GM19467 (cell line): Measurements from ENCODE around the gene CUL5.

Experiments used
- ATAC-seq: cut with Tn5 transposase; IDR thresholded peaks from one replicate; pipeline ENCODE4 v1.9.1; 2021; ENCODE audit warnings: mild to moderate bottlenecking, moderate library complexity; ENCODE audit not compliant: unreplicated experiment

The CUL5 gene

DNA sequence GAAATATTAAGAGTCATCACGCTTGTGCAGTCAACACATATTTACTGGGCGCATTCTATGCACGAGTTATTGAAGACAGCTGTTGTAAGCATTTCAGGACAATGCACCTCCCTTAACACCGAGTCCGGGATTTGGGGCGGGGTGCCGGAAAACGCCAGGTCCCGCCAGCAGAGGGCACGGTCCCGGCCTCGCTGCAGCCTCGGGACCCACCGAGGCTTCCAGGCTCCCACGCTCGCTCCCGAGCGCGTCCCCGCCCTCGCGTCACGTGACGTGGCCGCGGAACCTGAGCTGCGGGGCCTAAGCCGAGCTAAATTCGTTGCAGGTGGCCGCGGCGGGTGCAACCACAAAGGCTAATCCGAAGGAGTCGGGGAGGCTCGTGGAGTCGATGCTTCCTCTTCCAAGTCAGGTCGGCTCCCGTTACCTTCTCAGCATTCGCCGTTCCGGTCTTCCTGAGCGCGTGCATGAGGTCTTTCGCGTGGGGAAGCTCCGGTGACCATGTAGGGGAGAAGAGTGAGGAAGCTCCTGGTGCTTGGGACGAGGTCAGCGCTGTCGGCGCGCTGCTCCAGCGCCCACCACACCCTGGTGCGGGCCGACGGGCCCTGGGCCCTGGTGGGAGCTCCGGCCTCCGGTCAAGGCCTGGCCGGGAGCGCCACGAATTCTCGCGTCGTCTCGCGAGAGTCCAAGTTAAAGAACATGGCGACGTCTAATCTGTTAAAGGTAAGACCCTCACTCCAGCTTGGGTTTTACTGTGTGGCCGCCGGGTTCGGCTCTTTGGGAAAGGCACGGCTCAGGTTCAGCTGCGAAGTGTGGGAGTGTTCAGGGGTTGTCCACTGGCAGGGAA, at the start of gene CUL5:
TSS of gene CUL5 (plus strand) at position 243 of the 841 bp plus-strand sequence. CDS start at position 694, 451 bp downstream.
- peak; percentile 85 for ATAC-seq

DNA sequence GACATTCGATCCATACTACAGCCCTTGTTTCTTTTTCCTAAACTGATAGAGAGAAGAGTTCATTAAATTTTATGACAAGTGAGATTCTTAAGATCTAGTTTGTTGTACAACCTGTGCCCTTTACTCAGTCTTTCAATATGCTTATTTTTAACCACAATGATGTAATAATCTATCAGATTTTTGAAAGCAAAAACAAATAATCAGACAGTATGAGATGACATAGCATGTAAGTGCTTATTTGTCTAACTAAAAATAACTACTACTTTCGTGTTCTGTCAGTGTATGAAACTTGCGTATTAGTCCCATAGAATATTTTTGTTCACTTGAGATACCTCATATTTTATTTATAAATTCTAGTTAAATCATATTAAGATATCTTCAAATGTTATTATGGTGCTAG, 47.2 kb upstream of the CUL5 start:
- no peak for ATAC-seq

DNA sequence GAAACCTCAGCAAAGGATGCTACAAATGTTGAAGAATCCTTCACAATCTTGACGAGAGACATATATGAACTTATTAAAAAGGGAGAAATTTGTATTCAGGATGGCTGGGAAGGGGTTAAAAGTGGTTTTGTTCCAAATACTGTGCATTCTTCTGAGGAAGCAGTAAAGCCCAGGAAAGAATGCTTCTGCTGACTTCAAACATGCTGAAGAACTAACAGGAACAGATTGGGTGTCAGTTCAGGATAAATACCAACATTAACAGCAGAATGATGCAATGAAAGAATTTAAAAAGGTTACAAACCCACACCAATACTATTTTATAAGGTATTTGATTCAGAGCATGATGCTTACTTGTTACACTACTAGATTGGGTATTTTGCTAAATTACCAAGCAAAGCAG, 46.5 kb upstream of the CUL5 start:
- ATAC-seq: no peak

DNA sequence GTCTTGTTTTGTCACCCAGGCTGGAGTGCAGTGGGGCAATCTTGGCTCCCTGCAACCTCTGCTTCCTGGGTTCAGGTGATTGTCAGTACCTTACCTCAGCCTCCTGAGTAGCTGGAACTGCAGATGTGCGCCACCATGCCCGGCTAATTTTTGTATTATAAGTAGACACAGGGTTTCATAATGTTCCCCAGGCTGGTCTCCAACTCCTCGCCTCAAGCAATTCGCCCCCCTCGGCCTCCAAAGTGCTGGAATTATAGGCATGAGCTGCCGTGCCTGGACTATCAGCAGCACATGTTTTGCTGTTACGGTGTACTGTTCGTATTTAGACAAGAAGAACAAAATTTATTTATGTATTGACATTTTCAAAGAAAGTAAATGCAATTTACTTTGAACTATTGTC, 45.6 kb upstream of the CUL5 start:
- no peak for ATAC-seq

DNA sequence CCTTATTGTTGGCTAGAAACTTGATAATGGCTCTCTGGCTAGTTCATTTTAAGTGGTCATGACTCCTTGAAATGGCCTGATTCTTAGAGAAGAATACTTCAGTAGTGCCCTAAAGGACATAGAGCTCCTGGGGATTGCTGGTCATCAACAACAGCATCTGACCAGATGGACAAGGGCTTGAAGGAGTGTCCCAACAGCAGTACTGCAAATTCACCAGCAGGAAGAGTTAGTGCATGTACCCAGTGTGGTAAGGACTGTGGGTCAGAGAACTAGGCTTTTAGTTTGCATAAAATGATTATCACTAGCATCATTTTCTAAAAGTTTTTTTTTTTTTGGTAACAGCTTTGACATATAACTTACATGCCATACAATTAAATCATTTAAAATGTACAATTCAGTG, 39.5 kb upstream of the CUL5 start:
- ATAC-seq: no peak

DNA sequence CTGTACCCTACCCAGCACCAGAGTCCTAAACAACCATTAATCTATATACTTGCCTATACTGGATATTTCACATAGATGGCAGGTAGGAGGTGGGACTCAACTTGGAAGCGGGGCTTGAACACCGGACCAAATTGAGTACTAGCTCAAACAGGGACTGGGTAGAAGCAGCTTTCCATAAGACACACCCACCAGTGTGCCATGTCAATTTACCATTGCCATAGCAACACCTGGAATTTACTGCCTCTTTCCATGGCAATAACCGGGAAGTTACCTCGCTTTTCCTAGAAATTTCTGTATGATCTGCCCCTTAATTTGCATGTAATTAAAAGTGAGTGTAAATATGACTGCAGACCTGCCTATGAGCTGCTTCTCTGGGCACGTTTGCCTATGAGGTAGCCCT, 38.6 kb upstream of the CUL5 start:
- ATAC-seq: no peak

DNA sequence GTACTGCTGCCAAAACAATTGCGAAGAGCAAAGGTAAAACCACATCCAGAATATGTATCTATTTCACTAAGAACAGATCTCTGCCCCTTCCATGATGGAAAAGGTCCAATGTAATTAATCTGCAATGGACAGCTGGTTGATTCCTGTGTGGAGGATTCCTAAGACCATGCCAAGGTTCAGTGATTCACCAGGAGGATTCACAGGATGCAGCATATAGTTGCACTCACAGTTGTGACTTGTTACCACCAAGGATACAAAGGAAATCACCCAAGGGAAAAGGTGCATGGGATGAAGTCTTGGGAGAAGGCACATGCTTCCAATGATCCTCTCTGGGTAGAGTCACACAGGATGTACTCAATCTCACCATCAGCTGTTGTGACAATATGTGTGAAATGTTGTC, 35.1 kb upstream of the CUL5 start:
- no peak for ATAC-seq

DNA sequence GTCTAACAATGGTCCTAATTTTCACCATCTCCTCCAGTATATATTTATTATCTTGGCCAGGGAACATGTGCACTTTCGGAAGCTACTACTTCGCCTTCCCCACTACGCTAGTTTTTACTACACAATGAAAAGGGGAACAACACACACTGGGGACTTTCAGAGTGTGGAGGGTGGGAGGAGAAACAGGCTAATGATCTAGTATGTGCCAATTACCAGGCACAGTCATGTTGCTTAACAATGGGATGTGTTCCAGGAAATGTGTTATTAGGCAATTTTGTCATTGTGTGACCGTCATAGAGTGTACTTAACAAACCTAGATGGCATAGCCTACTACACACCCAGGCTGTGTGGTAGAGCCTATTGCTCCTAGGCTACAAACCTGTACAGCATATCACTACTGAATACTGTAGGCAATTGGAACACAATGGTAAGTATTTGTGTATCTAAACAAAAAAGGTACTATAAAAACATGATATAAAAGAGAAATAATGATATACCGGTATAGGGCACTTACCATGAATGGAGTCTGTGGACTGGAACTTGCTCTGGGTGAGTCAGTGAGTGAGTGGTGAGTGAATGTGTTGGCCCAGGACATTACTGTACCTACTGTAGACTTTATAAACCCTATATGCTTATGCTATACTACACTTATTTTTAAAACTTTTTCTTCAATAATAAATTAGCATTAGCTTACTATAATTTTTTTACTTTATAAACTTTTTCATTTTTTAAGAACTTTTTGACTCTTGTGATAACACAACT, 20.1 kb upstream of the CUL5 start:
- ATAC-seq: no peak

DNA sequence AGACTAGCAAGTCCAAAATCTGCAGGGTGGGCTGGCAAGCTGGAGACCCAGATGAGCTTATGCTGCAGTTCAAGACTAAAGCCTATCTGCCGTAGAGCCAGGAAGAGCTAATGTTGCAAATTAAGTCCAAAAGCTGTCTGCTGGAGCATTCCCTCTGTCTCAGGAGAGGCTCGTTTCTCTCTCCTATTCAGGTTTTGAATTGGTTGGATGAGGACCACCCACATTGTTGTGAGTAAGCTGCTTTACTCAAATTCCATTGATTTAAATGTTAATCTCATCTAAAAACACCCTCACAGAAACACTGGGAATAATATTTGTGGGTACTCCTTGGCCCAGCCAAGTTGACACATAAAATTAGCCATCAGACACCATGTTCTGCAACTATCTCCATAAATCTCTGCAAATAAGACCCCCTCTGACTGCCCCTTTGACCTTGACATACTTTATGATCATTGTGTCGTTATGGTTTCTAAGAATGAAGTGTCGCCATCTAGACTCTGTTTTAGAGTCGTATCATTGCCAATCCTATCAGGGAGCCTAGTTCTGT, 16.8 kb upstream of the CUL5 start:
- no peak for ATAC-seq

DNA sequence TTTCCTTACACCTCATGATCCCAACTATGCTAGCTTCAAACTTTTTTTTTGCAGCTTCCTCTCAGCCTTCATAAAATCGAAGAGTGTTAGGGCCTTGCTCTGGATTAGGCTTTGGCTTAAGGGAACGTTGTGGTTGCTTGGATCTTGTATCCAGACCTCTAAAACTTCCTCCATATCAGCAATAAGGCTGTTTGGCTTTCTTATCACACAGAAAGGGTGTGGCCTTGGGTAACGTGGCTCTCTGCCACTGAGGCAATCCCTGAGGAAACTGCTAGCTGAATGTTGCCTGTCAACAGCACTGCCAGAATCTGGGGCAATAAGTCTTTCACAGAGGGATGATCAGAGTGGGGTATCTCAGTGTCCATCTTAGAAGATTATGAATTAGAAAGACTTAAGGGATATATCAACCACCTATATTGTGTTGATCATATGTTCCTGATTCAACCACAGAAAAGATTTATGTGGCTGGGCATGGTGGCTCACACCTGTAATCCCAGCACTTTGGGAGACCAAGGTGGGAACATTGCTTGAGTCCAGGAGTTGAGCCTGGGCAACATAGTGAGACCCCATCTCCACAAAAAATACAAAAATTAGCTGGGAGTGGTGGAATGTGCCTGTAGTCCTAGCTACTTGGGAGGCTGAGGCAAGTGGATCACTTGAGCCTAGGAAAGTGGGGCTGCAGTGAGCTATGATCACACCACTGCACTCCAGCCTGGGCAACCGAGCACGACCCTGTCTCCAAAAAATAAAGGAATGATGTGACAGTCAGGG, 12.5 kb upstream of the CUL5 start:
- ATAC-seq: no peak

DNA sequence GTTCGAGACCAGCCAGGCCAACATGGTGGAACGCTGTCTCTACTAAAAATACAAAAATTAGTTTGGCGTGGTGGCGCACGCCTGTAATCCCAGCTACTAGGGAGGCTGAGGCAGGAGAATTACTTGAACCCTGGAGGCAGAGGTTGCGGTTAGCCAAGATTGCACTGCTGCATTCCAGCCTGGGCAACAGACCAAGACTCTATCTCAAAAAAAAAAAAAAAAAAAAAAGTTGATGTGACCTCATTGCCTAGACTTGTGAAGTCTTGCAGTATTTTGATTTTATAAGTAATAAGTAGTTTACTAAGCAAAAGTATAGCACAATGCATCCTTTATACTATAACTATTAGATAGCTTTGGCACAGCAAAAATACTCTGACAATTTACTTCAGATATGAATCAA, 9.9 kb upstream of the CUL5 start:
- no peak for ATAC-seq

DNA sequence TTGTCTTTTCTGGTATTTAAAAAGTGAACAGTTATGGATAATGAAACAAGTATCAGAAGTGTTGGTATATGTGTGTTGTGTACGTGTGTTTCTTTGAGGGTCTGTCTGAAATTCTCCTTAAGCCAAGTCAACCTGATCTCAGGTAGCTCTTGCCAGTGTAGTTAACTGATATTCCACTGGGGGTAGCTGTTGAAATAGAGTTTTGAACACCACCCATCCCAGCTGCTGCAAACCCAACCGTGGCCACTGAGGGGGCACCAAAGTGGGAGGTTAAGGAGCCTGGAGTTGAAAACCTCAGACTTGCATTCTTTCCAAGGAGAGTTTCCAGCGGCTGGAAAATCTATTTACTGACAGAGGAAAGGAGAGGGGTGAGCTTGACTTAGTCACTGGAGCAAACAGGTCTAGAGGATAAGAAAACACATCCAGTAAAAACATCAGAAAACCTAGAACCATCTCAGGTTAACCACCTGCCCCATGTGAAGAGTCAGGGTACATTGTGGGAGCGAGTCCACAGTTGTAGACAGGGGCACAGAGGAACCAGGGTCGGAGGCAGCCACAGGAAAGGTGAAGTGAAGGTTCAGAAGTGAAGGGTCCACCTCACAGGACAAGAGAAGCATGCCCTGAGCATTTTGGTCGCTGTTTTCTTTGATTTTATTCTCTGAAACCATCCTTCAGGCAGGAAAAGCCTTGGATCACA, 8.8 kb upstream of the CUL5 start:
- ATAC-seq: no peak

DNA sequence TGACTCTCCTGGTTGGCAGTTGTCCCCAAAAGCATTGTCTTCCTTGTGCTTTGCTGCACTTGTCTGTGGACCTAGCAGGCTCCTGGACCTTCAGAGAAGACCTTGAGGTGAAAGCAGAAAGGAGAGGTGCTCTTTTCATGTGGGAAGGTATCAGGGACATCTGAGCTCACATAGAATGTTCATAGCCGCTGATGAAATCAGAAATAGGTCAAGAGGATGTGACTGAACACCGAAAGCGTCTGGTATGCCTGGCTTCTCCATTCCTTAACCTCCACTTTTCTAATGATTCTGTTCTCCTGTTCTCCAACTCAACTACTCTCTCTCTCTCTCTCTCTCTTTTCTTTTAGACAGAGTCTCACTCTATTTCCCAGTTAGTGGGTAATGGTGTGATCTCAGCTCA, 6.2 kb upstream of the CUL5 start:
- ATAC-seq: no peak

DNA sequence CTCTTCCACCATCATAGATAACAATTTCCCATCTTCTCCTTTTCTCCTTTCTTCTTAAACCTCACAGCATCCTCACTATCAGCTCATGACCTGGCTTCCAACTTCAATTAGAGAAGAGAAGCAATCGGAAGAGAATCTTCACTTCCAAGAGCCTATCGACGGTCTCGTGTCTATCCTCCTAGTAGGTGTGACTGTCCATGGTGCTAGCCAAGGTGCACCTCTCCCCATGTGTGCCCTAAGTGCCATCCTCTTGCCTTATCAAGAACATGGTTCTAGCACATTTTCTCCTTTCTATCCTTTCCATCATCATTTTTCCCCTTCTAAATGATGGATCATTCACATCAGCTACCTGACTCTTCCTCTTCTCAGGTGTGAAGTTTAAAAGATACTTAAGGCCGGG, 5.1 kb upstream of the CUL5 start:
- ATAC-seq: no peak

DNA sequence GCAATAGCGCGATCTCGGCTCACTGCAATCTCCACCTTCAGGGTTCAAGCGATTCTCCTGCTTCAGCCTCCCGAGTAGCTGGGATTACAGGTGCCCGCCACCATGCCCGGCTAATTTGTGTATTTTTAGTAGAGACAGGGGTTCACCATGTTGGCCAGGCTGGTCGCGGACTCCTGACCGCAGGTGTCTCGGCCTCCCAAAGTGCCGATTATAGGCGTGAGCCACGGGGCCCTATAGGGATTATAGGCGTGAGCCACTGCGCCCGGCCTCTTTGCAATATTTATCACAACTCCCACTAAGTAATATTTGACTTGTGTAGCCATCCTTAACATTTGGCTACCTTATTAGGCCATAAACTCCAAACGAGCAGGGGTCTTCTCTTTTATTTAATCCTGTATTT, 879 bp upstream of the CUL5 start:
- ATAC-seq: no peak

DNA sequence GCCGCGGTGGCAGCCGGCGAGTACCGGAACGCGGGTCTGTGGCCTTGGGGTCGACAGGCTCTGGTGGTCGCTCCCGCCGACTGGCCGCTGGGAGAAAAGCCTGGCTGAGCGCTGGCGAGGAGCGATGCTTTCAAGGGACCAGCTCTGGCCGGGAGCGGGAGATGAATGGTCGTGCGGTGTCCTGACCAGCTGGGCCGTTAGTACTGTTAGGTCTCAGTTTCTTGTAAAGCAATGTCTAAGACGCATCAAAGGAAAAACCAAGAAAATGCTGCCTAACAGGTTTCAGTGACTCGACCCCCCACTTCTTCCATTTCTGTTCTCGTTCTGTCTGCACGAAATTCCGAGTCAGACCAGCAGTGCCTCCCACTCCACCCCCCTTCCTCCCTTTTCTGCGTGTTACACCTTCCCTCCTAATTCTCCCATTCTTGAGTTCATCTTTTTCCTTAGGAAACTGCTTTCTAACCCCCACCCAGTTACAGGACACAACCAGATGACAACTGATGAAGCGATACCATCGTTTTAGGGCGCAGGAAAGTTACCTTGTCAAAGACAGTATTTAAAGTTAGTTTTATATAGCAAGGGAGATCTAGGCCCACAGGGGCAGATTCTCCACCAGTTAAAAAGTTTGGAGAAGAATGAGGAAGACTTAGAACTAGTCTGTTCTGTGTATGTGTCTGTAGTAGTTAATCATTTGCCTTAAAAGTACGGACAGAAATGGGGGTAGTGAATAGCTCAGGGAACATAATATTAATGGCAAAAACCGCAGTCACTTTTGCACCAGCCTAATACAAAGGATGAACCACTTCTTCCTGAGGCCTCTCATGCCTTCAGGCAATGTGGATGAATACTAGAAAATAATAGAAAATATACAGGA, 1.0 kb downstream of the CUL5 start:
- no peak for ATAC-seq

DNA sequence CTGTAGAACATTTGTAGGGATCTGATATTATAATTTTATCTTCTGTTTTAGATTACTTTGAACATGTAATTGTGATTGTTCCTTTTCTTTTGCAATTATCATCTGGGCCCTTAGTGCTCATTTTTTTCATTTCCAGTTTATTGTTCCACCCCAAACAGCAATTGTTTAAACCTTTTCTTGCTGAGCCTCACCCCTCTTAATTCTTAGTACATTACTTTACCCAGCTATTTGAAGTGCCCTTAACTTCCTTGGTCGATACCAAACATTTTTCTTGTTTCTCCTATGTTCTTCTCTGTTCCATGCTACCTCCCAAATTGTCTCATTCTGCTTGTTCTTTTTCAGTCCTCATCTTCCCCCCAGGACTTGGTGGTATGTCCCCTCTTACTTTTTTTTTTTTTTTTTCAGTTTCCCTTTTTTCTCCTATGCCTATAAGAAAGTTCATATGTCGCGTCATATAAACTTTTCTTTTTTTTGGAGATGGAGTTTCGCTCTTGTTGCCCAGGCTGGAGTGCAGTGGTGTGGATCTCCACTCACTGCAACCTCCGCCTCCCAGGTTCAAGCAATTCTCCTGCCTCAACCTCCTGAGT, 3.5 kb downstream of the CUL5 start:
- no peak for ATAC-seq

DNA sequence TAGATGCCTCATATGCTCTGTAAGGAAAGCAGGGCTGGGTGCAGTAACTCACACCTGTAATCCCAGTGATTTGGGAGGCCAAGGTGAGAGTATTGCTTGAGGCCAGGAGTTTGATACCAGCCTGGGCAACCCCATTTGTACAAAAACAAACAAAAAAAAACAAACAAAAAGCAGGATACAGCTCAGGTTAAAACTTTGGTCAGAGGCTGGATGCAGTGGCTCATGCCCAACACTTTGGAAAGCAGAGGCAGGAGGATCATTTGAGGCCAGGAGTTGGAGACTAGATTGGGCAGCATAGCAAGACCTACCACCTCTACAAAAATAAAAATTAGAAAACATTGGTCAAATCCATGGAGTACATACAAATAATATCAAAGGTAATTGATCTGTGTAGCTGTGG, 7.9 kb downstream of the CUL5 start:
- ATAC-seq: no peak

DNA sequence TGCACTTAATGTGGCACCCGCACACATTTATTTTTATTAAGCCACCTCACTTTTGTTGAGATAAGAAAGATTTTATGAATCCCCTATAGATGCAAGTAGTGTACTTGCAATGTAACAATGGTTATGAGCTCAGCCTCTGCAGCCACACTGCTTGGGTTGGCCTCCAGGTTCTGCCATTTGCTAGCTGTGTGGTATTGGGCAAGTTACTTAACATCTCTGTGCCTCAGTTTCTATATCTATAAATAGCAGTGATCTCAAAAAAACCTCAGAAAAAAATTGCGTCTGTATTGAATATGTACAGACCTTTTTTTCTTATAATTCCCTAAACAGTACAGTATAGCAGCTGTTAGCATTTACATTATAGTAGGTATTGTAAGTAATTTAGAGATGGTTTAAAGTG, 10.0 kb downstream of the CUL5 start:
- ATAC-seq: no peak
